Stimulated activated CD8-positive, alpha-beta memory T cell treated with anti-CD3 and anti-CD28 coated beads, Interleukin-15, amount 100 ng/mL, for 1 hour (primary cell): ENCODE measurements around the gene ISLR.

Source experiments
- DNase-seq: peaks from one replicate; pipeline ENCODE4 v3.0.0-alpha.2; 2020; ENCODE audit warnings: low read depth

The ISLR gene

GRCh38 chr15:74212494-74212893, 39.0 kb downstream of the ISLR start:
- no peak for DNase-seq

- DNase-seq = no peak
These were observed 40.4 kb downstream of the ISLR start for GRCh38 chr15:74213858-74214284.

GRCh38 chr15:74214324-74215021, 41.0 kb downstream of the ISLR start:
- no peak for DNase-seq

- no peak for DNase-seq
These were observed 42.4 kb downstream of the ISLR start for GRCh38 chr15:74215958-74216357.

- no peak for DNase-seq
These were observed 43.4 kb downstream of the ISLR start for GRCh38 chr15:74216949-74217348.

- DNase-seq = no peak
These were observed 44.7 kb downstream of the ISLR start for GRCh38 chr15:74217907-74218885.

- DNase-seq = no peak
These were observed 47.2 kb downstream of the ISLR start for GRCh38 chr15:74220475-74221248.

GRCh38 chr15:74221399-74222239, 48.1 kb downstream of the ISLR start:
- DNase-seq = no peak

GRCh38 chr15:74222240-74223119, 49.0 kb downstream of the ISLR start:
- no peak for DNase-seq

- no peak for DNase-seq
These were observed 52.4 kb downstream of the ISLR start for GRCh38 chr15:74225928-74226327.
